SKM-1 treated with dmso at 0.1 percent for 144 hours (cell line): ENCODE results near the gene SDR39U1.
"Not testable (repeated sequence)": the region's sequence is repeated elsewhere in the genome, so short reads cannot be mapped to it uniquely, and the experiment has no call there.

Experiments used
- DNase-seq: peaks from one replicate; lab custom pipeline; 2025; ENCODE audit not compliant: unreplicated experiment; lab: John Stamatoyannopoulos, UW

The SDR39U1 gene

GRCh38 chr14:24442240-24443052, at the start of gene SDR39U1:
Gene SDR39U1, minus strand, starts transcription at chr14:24442776. Its CDS starts 7 bp downstream, at chr14:24442769.
- DNase-seq: peak; percentile 91

GRCh38 chr14:24491586-24492408, 49.2 kb upstream of the SDR39U1 start:
- not testable (repeated sequence) for DNase-seq

- DNase-seq: no peak
Measured at GRCh38 chr14:24483604-24484252, 41.2 kb upstream of the SDR39U1 start.

- DNase-seq: not testable (repeated sequence)
Measured at GRCh38 chr14:24482699-24483303, 40.2 kb upstream of the SDR39U1 start.

GRCh38 chr14:24481622-24482324, 39.2 kb upstream of the SDR39U1 start:
- DNase-seq: no peak

GRCh38 chr14:24479999-24480398, 37.4 kb upstream of the SDR39U1 start:
- not testable (repeated sequence) for DNase-seq

GRCh38 chr14:24475261-24475660, 32.7 kb upstream of the SDR39U1 start:
- DNase-seq: no peak

GRCh38 chr14:24473211-24473610, 30.6 kb upstream of the SDR39U1 start:
- no peak for DNase-seq

- not testable (repeated sequence) for DNase-seq
Measured at GRCh38 chr14:24470450-24470849, 27.9 kb upstream of the SDR39U1 start.

GRCh38 chr14:24465805-24466204, 23.2 kb upstream of the SDR39U1 start:
- DNase-seq: no peak

- DNase-seq: no peak
Measured at GRCh38 chr14:24465368-24465767, 22.8 kb upstream of the SDR39U1 start.

GRCh38 chr14:24463884-24464785, 21.6 kb upstream of the SDR39U1 start:
- no peak for DNase-seq

GRCh38 chr14:24463017-24463883, 20.7 kb upstream of the SDR39U1 start:
- no peak for DNase-seq

- DNase-seq: no peak
Measured at GRCh38 chr14:24461336-24461735, 18.8 kb upstream of the SDR39U1 start.

GRCh38 chr14:24459331-24459730, 16.8 kb upstream of the SDR39U1 start:
- DNase-seq: no peak

GRCh38 chr14:24458736-24459135, 16.2 kb upstream of the SDR39U1 start:
- DNase-seq: no peak

GRCh38 chr14:24456980-24457379, 14.4 kb upstream of the SDR39U1 start:
- DNase-seq: no peak

GRCh38 chr14:24450828-24451227, 8.3 kb upstream of the SDR39U1 start:
- DNase-seq: not testable (repeated sequence)
